ENCODE measurements around the gene SETD7. TPM values are rescaled to one million over a fixed set of nuclear protein-coding genes. Genes with fewer than 3 reads are reported as not detected.

SETD7 gene
- total and polyA plus RNA-seq, 2 of the 4 experiments (the other 2 are of a cell fraction) = 17.0 to 46.6 TPM

GRCh38 chr4:139523076-139523475 lies 32.9 kb downstream of the SETD7 start:
- no CpG with 5 or more reads among the region's 1 CpG for WGBS, 2 experiments (ENCODE audit: extremely low coverage in 2 of 2, insufficient read length in 1 of 2)
- peaks cover 3 to 5% of the 10 kb centered on the region in 2 experiments; a peak in 2 of 4 replicates for H3K79me1 ChIP-seq (ENCODE audit: low read depth in 1 of 2, low read length in 2 of 2)

More at GRCh38 chr4:139523076-139523475, 32.9 kb downstream of the SETD7 start:
- H2BK5ac ChIP-seq (ENCODE audit: low read depth, low read length, poor library complexity, severe bottlenecking) = no peak overlapping the region
- dilution Hi-C loops (cut with HindIII; ENCODE audit: low sequenced_read_pairs, unreplicated experiment) = no loop called here
- peaks cover 3% of the 10 kb centered on the region for H3K9me1 ChIP-seq (ENCODE audit: insufficient read depth, low read length)
- DNase-seq = peak; percentile 40
- H2AK9ac ChIP-seq (replicated peaks; ENCODE audit: low read depth, low read length, poor library complexity) = no peak overlapping the region
- TF ChIP-seq POLR2A (IDR thresholded peaks at IDR 0.05; ENCODE audit: low read depth, low read length) (no peak), ELK1 (IDR thresholded peaks at IDR 0.05; ENCODE audit: borderline replicate concordance, low read depth, low read length) (no peak), RCOR1 (IDR thresholded peaks at IDR 0.05; ENCODE audit: insufficient replicate concordance, low read length) (no peak), MAZ (IDR thresholded peaks at IDR 0.05; ENCODE audit: borderline replicate concordance, low read depth, low read length) (no peak), CHD1 (IDR thresholded peaks at IDR 0.05; ENCODE audit: low read depth, low read length) (no peak), BHLHE40 (IDR thresholded peaks at IDR 0.05; ENCODE audit: low read depth, low read length) (no peak)
- no peak overlapping the region for H3K4ac ChIP-seq (ENCODE audit: low read depth, low read length)
- H2BK20ac ChIP-seq (ENCODE audit: low read depth, low read length) = no peak overlapping the region
- no peak overlapping the region for H2BK120ac ChIP-seq (ENCODE audit: low read depth, low read length)
- H3K36me3 ChIP-seq (ENCODE audit: control insufficient read depth, insufficient read depth, low read length) = peaks cover 21% of the 10 kb centered on the region
- H3K4me1 ChIP-seq (ENCODE audit: control insufficient read depth, insufficient read depth, low read length) = peaks cover 6% of the 10 kb centered on the region; the same call in 1 of the 2 replicates
- no TSS peak for BruUV-seq (replicated peaks)
- no peak overlapping the region for H2BK15ac ChIP-seq (ENCODE audit: low read depth, low read length)
- H3K4me2 ChIP-seq (ENCODE audit: low read depth, low read length) = no peak overlapping the region
- POLR2A ChIA-PET (ENCODE audit: unreplicated experiment) = no interaction called here
- H3K18ac ChIP-seq (ENCODE audit: low read depth, low read length) = no peak overlapping the region
- no peak overlapping the region for H3K9ac ChIP-seq (ENCODE audit: low read depth, low read length)
- no peak overlapping the region for H3K56ac ChIP-seq (ENCODE audit: extremely low read depth, insufficient read depth, low read length)
- no peak overlapping the region for H3K14ac ChIP-seq (replicated peaks; ENCODE audit: low read depth, low read length)
- no peak overlapping the region for H4K91ac ChIP-seq (ENCODE audit: insufficient read depth, low read depth, low read length)
- H3K27me3 ChIP-seq (ENCODE audit: control insufficient read depth, insufficient read depth, low read length) = no peaks in the 10 kb centered on the region
- H2AK5ac ChIP-seq (ENCODE audit: low read depth, low read length) = no peak overlapping the region
- H2AFZ ChIP-seq (replicated peaks; ENCODE audit: low read length, poor library complexity) = no peak overlapping the region
- H4K5ac ChIP-seq (ENCODE audit: low read depth, low read length) = no peak overlapping the region
- no peak overlapping the region for H3K4me3 ChIP-seq (ENCODE audit: insufficient read depth, low read depth, low read length)
- intact Hi-C loops (cut with micrococcal nuclease) = no loop called here
- no peak overlapping the region for H3K23ac ChIP-seq (ENCODE audit: low read depth, low read length)
- ATAC-seq (ENCODE audit: low read depth) = no peak
- H3K27ac ChIP-seq (ENCODE audit: insufficient read depth, low read length) = no peak overlapping the region
- in situ Hi-C loops (cut with MboI; ENCODE audit: low sequenced_read_pairs) = no loop called here
- CTCF ChIA-PET = no interaction called here
- 0 out of 2 replicates have a peak, but pooled peaks cover 3% of the 10 kb centered on the region for H4K20me1 ChIP-seq (ENCODE audit: insufficient read depth, low read length)
- H3K9me3 ChIP-seq (ENCODE audit: control insufficient read depth, insufficient read depth, low read length) = no peaks in the 10 kb centered on the region
- no peak overlapping the region for H4K8ac ChIP-seq (ENCODE audit: low read depth in 2 of 2, low read length in 2 of 2)
